Coronary artery (tissue), 2 donors: ENCODE data around the gene MYO5A.
"Not testable (repeated sequence)": the region's sequence is repeated elsewhere in the genome, so short reads cannot be mapped to it uniquely, and the experiment has no call there.

Experiments
- DNase-seq: peaks from one replicate; pipeline ENCODE4 v3.0.0-alpha.2; 2017; ENCODE audit warnings: low spot score
- H3K27ac ChIP-seq, 2 donors: fragments of 200-600 bp; sonication (generic); one replicate each; pipeline ENCODE4 v1.5.1; 2016 to 2019
- H3K4me3 ChIP-seq: fragments of 200-600 bp; sonication (generic); 2 replicates; pipeline ENCODE4 v1.5.1; 2016; ENCODE audit warnings: mild to moderate bottlenecking, moderate library complexity
- CTCF ChIP-seq: fragments of 200-600 bp; sonication (generic); IDR thresholded peaks from one replicate; pipeline ENCODE4 v1.5.1; 2019; ENCODE audit warnings: antibody characterized with exemption

Gene MYO5A

GRCh38 chr15:52290800-52291199, 237.9 kb downstream of the MYO5A start:
- H3K4me3 ChIP-seq: no peak overlapping the region
- TF ChIP-seq CTCF: no peak
- DNase-seq: no peak
- no peak overlapping the region for H3K27ac ChIP-seq

- no peak overlapping the region for H3K27ac ChIP-seq
- TF ChIP-seq CTCF: no peak
Observed at GRCh38 chr15:52290329-52290728, 238.4 kb downstream of the MYO5A start.

GRCh38 chr15:52289629-52290081, 239.0 kb downstream of the MYO5A start:
- no peak overlapping the region for H3K4me3 ChIP-seq
- no peak overlapping the region for H3K27ac ChIP-seq
- DNase-seq: no peak
- TF ChIP-seq CTCF: no peak

More at GRCh38 chr15:52290329-52290728, 238.4 kb downstream of the MYO5A start:
- no peak for DNase-seq
- no peak overlapping the region for H3K4me3 ChIP-seq

GRCh38 chr15:52288986-52289385, 239.7 kb downstream of the MYO5A start:
- Histone ChIP-seq H3K27ac (no peak overlapping the region), H3K4me3 (no peak overlapping the region)
- DNase-seq: no peak
- no peak for TF ChIP-seq CTCF

DNA sequence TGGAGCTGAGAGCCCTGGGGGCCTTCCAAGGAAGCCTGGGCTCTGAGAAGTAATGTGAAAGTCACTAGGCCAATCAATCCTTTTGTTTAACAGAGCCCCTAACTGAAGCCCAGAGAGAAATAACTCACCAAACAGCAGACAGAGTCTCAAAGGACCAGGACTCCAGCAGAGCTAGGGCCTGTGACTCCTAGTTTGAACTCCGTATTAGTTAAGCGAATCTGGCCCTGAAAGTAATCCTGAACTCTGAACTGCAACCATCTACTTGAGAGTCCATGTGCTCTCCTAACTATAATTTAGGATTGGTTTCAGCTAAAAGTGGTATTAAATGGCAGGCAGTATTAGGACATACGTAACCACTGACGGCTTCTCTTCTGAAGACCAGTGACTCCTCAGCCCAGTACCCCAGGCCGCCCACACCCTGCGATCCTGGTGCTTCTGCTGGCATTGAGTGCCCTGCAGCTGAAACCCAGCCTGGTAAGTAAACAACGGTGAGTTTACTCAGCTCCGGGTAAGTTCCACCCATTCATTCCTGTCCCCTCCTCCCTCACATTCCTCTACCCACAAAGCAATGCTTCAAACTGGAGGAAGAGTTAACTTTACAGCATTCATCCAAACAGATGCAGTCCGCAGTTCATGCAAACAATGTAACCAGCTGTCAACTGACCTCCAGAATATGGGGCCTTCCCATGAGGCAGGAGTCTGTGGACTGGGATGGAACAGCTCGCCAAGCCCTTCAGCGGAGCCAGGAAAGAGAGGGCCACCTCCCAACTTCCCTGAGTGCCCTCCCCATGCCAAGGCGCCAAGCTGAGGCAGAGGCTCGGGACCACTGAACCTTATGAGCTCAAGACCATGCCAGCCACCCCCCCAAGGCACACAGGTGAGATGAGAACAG, 240.4 kb downstream of the MYO5A start:
- Histone ChIP-seq H3K27ac (no peak overlapping the region), H3K4me3 (no peak overlapping the region)
- DNase-seq: no peak
- no peak for TF ChIP-seq CTCF

DNA sequence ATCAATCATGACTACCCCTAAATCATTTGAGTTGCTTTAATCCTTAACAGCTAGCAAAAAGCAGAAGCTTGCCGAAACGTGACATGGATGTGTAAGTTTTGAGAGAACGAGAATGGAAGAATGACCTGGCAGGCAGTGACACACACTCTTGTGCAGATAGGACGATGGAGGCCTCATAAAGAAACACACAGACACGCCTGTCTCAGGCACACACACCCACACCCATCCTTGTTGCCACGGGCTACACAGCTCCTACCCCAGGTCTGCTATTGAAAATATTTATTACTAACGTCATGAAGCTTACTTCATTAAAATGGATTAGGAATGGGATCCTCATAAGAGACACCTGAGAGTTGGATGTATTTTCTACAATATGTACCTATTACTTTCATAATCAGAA, 241.6 kb downstream of the MYO5A start:
- no peak for TF ChIP-seq CTCF
- no peak overlapping the region for H3K27ac ChIP-seq
- H3K4me3 ChIP-seq: no peak overlapping the region
- DNase-seq: no peak

DNA sequence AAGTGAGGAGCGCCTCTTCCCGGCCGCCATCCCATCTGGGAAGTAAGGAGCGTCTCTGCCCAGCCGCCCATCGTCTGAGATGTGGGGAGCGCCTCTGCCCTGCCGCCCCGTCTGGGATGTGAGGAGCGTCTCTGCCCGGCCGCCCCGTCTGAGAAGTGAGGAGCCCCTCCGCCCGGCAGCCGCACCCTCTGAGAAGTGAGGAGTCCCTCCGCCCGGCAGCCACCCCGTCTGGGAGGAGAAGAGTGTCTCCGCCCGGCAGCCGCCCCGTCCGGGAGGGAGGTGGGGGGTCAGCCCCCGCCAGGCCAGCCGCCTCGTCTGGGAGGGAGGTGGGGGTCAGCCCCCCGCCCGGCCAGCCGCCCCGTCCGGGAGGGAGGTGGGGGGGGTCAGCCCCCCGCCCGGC, 242.7 kb downstream of the MYO5A start:
- DNase-seq, H3K4me3 ChIP-seq, H3K27ac ChIP-seq: not testable (repeated sequence)
